Left ventricle myocardium inferior (tissue), 1 donor: ENCODE data around the gene CORO2A. TPM values are rescaled to one million over a fixed set of nuclear protein-coding genes. Genes with fewer than 3 reads are reported as not detected.

ENCODE experiments used
- DNase-seq: peaks from one replicate; pipeline ENCODE4 v3.0.0-alpha.2; 2020
- H3K27ac ChIP-seq: fragments of 200-600 bp; replicated peaks from 2 replicates; pipeline ENCODE4 v1.8.0; 2021
- H3K27me3 ChIP-seq: fragments of 200-600 bp; 2 replicates; pipeline ENCODE4 v1.8.0; 2021; ENCODE audit warnings: low read depth
- H3K36me3 ChIP-seq: fragments of 200-600 bp; 2 replicates; pipeline ENCODE4 v1.8.0; 2021
- H3K4me1 ChIP-seq: fragments of 200-600 bp; 2 replicates; pipeline ENCODE4 v1.8.0; 2021
- H3K4me3 ChIP-seq: fragments of 200-600 bp; 2 replicates; pipeline ENCODE4 v1.8.0; 2021; ENCODE audit warnings: mild to moderate bottlenecking, moderate library complexity
- H3K9me3 ChIP-seq: fragments of 200-600 bp; replicated peaks from 2 replicates; pipeline ENCODE4 v1.8.0; 2021
- intact Hi-C: fragments of 100-400 bp; cut with micrococcal nuclease; formaldehyde crosslinking; loops from one replicate; pipeline ENCODE4 v1.11.0; 2022
- total RNA-seq: library from RNA; stranded (reverse); fragmentation: NEBNext Ultra II Directional; extraction: Animal tissue kit (Norgen Biotek cat#: 25700); gene quantifications from one replicate; pipeline ENCODE4 v1.2.1, GENCODE V29; 2021
- TF ChIP-seq, protein P1 (sequence below): fragments of 200-600 bp; IDR thresholded peaks from 2 replicates; pipeline ENCODE4 v1.8.0; 2021; ENCODE audit warnings: antibody characterized with exemption, mild to moderate bottlenecking, borderline replicate concordance
- donor health status: DM: no; HTN: yes; CAD: no; lungs with severe emphysema.

Gene CORO2A
- total RNA-seq, 1 donor from 2014 or later, result 0.14 TPM

DNA sequence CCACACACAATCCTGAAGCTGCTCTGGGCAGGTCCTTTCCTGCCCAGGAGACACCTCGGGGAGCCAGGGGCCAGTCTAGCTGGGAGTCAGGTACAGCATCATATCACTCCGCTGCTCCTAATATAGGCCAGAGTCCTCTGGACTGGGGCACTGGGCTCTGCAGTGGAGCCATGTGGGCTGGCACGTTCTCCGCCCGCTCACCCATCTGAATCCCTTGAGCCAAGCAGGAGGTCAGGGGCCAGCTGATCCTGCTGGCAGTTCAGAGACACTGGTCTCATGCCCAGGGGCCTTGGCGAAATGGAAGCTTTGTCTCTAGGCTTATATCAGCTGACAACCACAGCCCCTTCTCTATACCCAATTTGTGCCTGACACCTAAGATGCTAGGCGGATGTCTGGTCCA, 9.3 kb upstream of the CORO2A start:
- H3K4me3 ChIP-seq, result no peak overlapping the region
- intact Hi-C loops, result no loop called here
- H3K9me3 ChIP-seq, result no peaks in the 10 kb centered on the region
- H3K27me3 ChIP-seq, result no peaks in the 10 kb centered on the region
- no peak for DNase-seq
- TF ChIP-seq, protein P1, sequence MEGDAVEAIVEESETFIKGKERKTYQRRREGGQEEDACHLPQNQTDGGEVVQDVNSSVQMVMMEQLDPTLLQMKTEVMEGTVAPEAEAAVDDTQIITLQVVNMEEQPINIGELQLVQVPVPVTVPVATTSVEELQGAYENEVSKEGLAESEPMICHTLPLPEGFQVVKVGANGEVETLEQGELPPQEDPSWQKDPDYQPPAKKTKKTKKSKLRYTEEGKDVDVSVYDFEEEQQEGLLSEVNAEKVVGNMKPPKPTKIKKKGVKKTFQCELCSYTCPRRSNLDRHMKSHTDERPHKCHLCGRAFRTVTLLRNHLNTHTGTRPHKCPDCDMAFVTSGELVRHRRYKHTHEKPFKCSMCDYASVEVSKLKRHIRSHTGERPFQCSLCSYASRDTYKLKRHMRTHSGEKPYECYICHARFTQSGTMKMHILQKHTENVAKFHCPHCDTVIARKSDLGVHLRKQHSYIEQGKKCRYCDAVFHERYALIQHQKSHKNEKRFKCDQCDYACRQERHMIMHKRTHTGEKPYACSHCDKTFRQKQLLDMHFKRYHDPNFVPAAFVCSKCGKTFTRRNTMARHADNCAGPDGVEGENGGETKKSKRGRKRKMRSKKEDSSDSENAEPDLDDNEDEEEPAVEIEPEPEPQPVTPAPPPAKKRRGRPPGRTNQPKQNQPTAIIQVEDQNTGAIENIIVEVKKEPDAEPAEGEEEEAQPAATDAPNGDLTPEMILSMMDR, result no peak
- H3K36me3 ChIP-seq, result no peaks in the 10 kb centered on the region
- H3K4me1 ChIP-seq, result peaks cover 3% of the 10 kb centered on the region
- no peak overlapping the region for H3K27ac ChIP-seq

DNA sequence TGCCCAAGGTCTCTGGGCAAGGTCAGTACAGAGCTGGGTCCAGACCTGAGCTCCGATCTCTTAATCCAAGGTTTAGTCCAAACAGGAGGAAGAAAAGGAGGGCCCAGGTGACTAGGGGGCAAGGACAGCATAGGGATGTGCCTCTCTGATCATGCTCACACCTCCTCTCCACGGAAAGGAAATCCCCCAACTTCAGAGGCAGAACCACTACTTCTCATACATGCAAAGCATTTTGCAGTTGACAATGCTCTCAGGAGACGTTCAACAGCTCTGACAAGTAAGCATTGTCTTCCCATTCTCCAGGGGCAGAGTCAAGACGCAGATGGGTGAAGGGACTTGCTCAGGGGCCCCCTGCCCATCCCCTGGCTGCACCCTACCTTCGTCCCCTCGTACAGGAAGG, 8.7 kb upstream of the CORO2A start:
- TF ChIP-seq, protein P1, result no peak
- Histone ChIP-seq H3K27ac (no peak overlapping the region), H3K4me3 (no peak overlapping the region), H3K36me3 (no peaks in the 10 kb centered on the region), H3K4me1 (peaks cover 3% of the 10 kb centered on the region), H3K27me3 (no peaks in the 10 kb centered on the region), H3K9me3 (no peaks in the 10 kb centered on the region)
- no peak for DNase-seq
- intact Hi-C loops, result no loop called here

DNA sequence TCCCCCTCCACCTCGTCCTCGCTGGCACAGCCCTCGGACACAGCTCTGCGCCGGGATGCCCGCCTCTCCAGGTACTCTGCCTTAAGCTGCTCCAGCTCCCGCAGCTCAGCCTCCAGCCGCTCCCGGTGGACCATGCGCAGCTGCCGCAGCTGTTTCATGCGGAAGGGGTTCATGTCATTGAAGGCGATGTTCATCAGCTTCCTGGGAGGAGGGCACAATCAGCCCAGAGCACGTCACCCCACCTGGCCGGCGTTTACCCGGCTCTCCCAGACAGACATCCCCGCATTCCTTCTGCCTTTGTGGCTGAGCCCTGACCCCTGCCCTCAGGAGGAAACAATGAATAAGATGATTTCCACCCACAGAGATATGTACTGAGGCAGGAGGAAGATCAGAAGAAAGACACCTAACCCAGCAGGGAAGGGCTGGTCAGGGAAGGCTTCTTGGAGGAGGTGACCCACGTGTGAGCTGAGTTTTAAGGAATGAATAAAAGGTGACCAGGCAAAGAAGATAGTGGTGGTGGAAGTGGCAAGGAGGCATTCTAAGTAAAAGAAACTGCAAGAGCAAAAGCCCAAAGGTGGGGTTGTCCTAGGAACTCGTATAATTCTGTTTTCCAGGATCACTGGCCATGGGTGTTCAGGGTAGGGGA, 7.1 kb upstream of the CORO2A start:
- intact Hi-C loops, result no loop called here
- no peaks in the 10 kb centered on the region for H3K27me3 ChIP-seq
- TF ChIP-seq, protein P1, result no peak

DNA sequence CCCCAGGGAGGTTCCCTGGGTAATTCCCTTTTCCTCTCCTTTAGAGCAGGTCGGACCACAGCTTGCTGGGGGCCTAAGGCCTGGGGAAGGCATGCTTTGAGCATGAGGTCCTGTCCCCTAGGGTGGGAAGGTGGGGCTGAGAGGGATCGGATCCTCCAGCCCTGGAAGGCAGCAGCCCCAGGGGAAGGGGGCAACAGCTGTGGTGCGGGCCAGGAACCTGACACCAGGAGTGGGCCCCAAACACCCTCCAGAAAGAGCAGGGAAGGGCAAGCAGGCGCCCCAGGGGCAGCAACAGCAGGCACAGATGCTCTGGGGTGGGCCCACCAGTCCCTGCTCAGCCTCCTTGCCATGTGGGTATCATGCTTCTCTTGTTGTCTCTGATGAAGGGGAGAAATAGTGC, 3.2 kb upstream of the CORO2A start:
- Histone ChIP-seq H3K27me3 (peaks cover 10% of the 10 kb centered on the region), H3K27ac (no peak overlapping the region), H3K4me3 (no peak overlapping the region), H3K9me3 (no peaks in the 10 kb centered on the region), H3K4me1 (peaks cover 17% of the 10 kb centered on the region), H3K36me3 (no peaks in the 10 kb centered on the region)
- intact Hi-C loops, result no loop called here
- no peak for DNase-seq
- TF ChIP-seq, protein P1, result no peak

More for the DNA sequence above, 7.1 kb upstream of the CORO2A start:
- H3K9me3 ChIP-seq, result no peaks in the 10 kb centered on the region
- no peak overlapping the region for H3K4me3 ChIP-seq
- H3K4me1 ChIP-seq, result no peaks in the 10 kb centered on the region
- no peak overlapping the region for H3K27ac ChIP-seq
- H3K36me3 ChIP-seq, result no peaks in the 10 kb centered on the region
- no peak for DNase-seq

DNA sequence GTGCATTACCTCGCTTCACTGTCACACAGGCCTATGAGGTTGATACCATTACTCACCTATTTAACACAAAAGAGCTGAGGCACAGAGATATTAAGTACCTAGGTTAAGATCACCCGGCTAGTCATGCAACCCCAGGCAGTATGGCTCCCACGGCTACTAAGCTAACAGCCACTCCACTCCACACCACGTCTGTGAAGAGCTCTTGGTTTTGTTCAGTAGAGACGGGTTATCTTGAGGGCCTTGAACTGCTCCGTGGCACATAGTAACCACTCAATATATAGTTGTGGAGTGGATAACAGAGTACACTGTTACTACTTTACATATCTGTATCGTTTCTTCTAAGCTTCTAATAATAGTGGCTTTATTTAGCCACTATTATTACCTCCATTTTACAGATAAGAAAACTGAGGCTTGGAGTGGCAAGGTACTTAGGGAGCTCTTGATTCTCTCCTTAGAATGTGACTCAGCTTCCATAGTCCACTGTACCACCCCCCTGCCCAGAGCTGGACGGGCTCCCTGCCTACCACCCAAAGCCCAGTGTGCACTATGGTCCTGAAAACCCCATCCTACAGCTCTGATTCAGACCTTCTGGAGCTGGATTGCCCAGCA, 1.0 kb upstream of the CORO2A start:
- H3K36me3 ChIP-seq, result no peaks in the 10 kb centered on the region
- TF ChIP-seq, protein P1, result no peak
- peak overlapping the region; percentile 78 for H3K4me3 ChIP-seq
- peaks cover 17% of the 10 kb centered on the region for H3K4me1 ChIP-seq
- DNase-seq, result no peak
- peaks cover 10% of the 10 kb centered on the region for H3K27me3 ChIP-seq
- peak overlapping the region; percentile 57 for H3K27ac ChIP-seq
- no peaks in the 10 kb centered on the region for H3K9me3 ChIP-seq
- intact Hi-C loops, result no loop called here
